ENCODE results near the gene THSD4.
A peak's percentile ranks its signal among the peaks of the same experiment; 100 is the strongest.
"Not testable (repeated sequence)": the region's sequence is repeated elsewhere in the genome, so short reads cannot be mapped to it uniquely, and the experiment has no call there.

The THSD4 gene

GRCh38 chr15:71359246-71359645 is 244.0 kb downstream of the THSD4 start:
- no peak for DNase-seq

GRCh38 chr15:71362556-71362955 is 247.3 kb downstream of the THSD4 start:
- no peak for DNase-seq

GRCh38 chr15:71362987-71363968 is 248.0 kb downstream of the THSD4 start:
- DNase-seq = no peak

GRCh38 chr15:71364117-71364584 is 248.9 kb downstream of the THSD4 start:
- no peak for DNase-seq

- DNase-seq = no peak
These were observed 251.3 kb downstream of the THSD4 start for GRCh38 chr15:71366522-71366921.

- no peak for DNase-seq
These were observed 251.7 kb downstream of the THSD4 start for GRCh38 chr15:71366926-71367325.

- not testable (repeated sequence) for DNase-seq
These were observed 252.5 kb downstream of the THSD4 start for GRCh38 chr15:71367737-71368136.

GRCh38 chr15:71372769-71373168 is 257.5 kb downstream of the THSD4 start:
- DNase-seq = not testable (repeated sequence)

- DNase-seq = no peak
These were observed 258.6 kb downstream of the THSD4 start for GRCh38 chr15:71373917-71374316.

GRCh38 chr15:71374607-71375352 is 259.5 kb downstream of the THSD4 start:
- no peak for DNase-seq

GRCh38 chr15:71375934-71376333 is 260.7 kb downstream of the THSD4 start:
- DNase-seq = no peak

- no peak for DNase-seq
These were observed 264.6 kb downstream of the THSD4 start for GRCh38 chr15:71379893-71380292.

GRCh38 chr15:71380345-71380744 is 265.1 kb downstream of the THSD4 start:
- DNase-seq = no peak

GRCh38 chr15:71384501-71384900 is 269.2 kb downstream of the THSD4 start:
- no peak for DNase-seq

GRCh38 chr15:71385026-71385425 is 269.8 kb downstream of the THSD4 start:
- DNase-seq = no peak

GRCh38 chr15:71385457-71385856 is 270.2 kb downstream of the THSD4 start:
- no peak for DNase-seq

- DNase-seq = no peak
These were observed 270.7 kb downstream of the THSD4 start for GRCh38 chr15:71386005-71386404.

- peak; percentile 32 for DNase-seq
These were observed 271.4 kb downstream of the THSD4 start for GRCh38 chr15:71386448-71387236.

- no peak for DNase-seq
These were observed 272.5 kb downstream of the THSD4 start for GRCh38 chr15:71387810-71388209.

GRCh38 chr15:71390096-71390495 is 274.8 kb downstream of the THSD4 start:
- no peak for DNase-seq

GRCh38 chr15:71391421-71392088 is 276.3 kb downstream of the THSD4 start:
- DNase-seq = no peak

- DNase-seq = no peak
These were observed 277.6 kb downstream of the THSD4 start for GRCh38 chr15:71392861-71393283.

Data from midbrain (tissue), 1 donor.